SH-SY5Y (cell line): ENCODE results near the gene DLGAP1.

Experiments used
- GATA2 ChIP-seq: IDR thresholded peaks from 2 replicates; pipeline ENCODE4 v1.6.1; 2011; ENCODE audit warnings: mild to moderate bottlenecking, low read depth, low read length
- GATA3 ChIP-seq: IDR thresholded peaks from 2 replicates; pipeline ENCODE4 v1.6.1; 2011; ENCODE audit warnings: low read depth, mild to moderate bottlenecking, low read length, moderate library complexity

GRCh38 chr18:3508576-3509549, 946.2 kb downstream of the DLGAP1 start:
- TF ChIP-seq GATA2 (no peak), GATA3 (no peak)
